Left lung (tissue), 10 donors: ENCODE data around the gene EIF2S3B. TPM values are rescaled to one million over a fixed set of nuclear protein-coding genes. Genes with fewer than 3 reads are reported as not detected.

Experiments used
- ATAC-seq: fragments of 200-7000 bp; cut with Tn5 transposase; one replicate; pipeline ENCODE4 v1.9.1; 2020; ENCODE audit warnings: moderate library complexity
- DNase-seq, 4 donors: peaks; one replicate each; pipeline ENCODE4 v3.0.0-alpha.2; 2013 to 2020
- H3K27ac ChIP-seq, 2 donors: fragments of 200-600 bp; sonication (generic) in 1 of 2; one replicate each; pipeline versions ENCODE4 v1.5.0 to v1.8.0; 2020 to 2021
- H3K27me3 ChIP-seq, 2 donors: fragments of 200-600 bp; sonication (generic) in 1 of 2; one replicate each; pipeline versions ENCODE4 v1.5.0 to v1.8.0; 2020 to 2021
- H3K36me3 ChIP-seq, 2 donors: fragments of 200-600 bp; sonication (generic) in 1 of 2; one replicate each; pipeline versions ENCODE4 v1.5.0 to v1.8.0; 2020 to 2021
- H3K4me1 ChIP-seq, 2 donors: fragments of 200-600 bp; one replicate each; pipeline ENCODE4 v1.8.0; 2021
- H3K4me3 ChIP-seq, 2 donors: fragments of 200-600 bp; sonication (generic) in 1 of 2; one replicate each; pipeline versions ENCODE4 v1.5.0 to v1.8.0; 2020 to 2021; ENCODE audit warnings: mild to moderate bottlenecking in 1 of 2
- H3K9me3 ChIP-seq, 2 donors: fragments of 200-600 bp; sonication (generic) in 1 of 2; one replicate each; pipeline versions ENCODE4 v1.5.0 to v1.8.0; 2020 to 2021
- CTCF ChIP-seq, 2 donors: fragments of 200-600 bp; sonication (generic) in 1 of 2; IDR thresholded peaks; one replicate each; pipeline versions ENCODE4 v1.5.0 to v1.8.0; 2021; ENCODE audit warnings: antibody characterized with exemption in 2 of 2
- intact Hi-C, 2 donors: fragments of 100-400 bp; cut with DNase I; formaldehyde crosslinking; loops; one replicate each; pipeline versions ENCODE4 v1.11.2 to v1.14.2; 2022
- polyA plus RNA-seq, 6 donors: library from polyadenylated mRNA; unstranded; fragments of 120-200 nt; gene quantifications; one replicate each; pipeline ENCODE4 v1.2.1, GENCODE V29; 2013; ENCODE audit not compliant: insufficient read length in 6 of 6
- total RNA-seq, 2 donors: library from RNA; stranded (reverse); fragmentation: NEBNext Ultra II Directional; extraction: Animal tissue kit (Norgen Biotek cat#: 25700); gene quantifications; one replicate each; pipeline ENCODE4 v1.2.1, GENCODE V29; 2021
- donor health status: DM: no; HTN: yes; CAD: no.
- donor health status: DM: no; HTN: no; CAD: no.

EIF2S3B gene
- total and polyA plus RNA-seq, 8 donors: 1.8 to 13.8 (median 4.8) TPM; not detected in 1

- H3K27me3 ChIP-seq: peaks cover 0 to 3% of the 10 kb centered on the region in 2 donors
- no peak overlapping the region for H3K27ac ChIP-seq
- intact Hi-C loops: no loop called here
- DNase-seq (no peak), ATAC-seq (no peak)
- no peak for TF ChIP-seq CTCF (IDR thresholded peaks at IDR 0.05)
- no peak overlapping the region for H3K4me3 ChIP-seq
- peaks cover 0 to 4% of the 10 kb centered on the region in 2 donors for H3K9me3 ChIP-seq
- H3K36me3 ChIP-seq: no peaks in the 10 kb centered on the region
- no peaks in the 10 kb centered on the region for H3K4me1 ChIP-seq
Measured at GRCh38 chr12:10491766-10492165, 13.9 kb upstream of the EIF2S3B start.

GRCh38 chr12:10497602-10498001, 8.1 kb upstream of the EIF2S3B start:
- H3K27me3 ChIP-seq: peaks cover 0 to 7% of the 10 kb centered on the region in 2 donors
- H3K4me1 ChIP-seq: no peaks in the 10 kb centered on the region
- no peak overlapping the region for H3K27ac ChIP-seq
- TF ChIP-seq CTCF (IDR thresholded peaks at IDR 0.05): no peak
- DNase-seq (no peak), ATAC-seq (no peak)
- H3K36me3 ChIP-seq: no peaks in the 10 kb centered on the region
- no peaks in the 10 kb centered on the region for H3K9me3 ChIP-seq
- H3K4me3 ChIP-seq: no peak overlapping the region
- intact Hi-C loops: no loop called here

- Histone ChIP-seq H3K4me3 (no peak overlapping the region), H3K4me1 (no peaks in the 10 kb centered on the region), H3K27me3 (peaks cover 0 to 7% of the 10 kb centered on the region in 2 donors), H3K9me3 (no peaks in the 10 kb centered on the region), H3K36me3 (no peaks in the 10 kb centered on the region), H3K27ac (no peak overlapping the region)
- no peak for TF ChIP-seq CTCF (IDR thresholded peaks at IDR 0.05)
- DNase-seq (no peak), ATAC-seq (no peak)
- intact Hi-C loops: no loop called here
Measured at GRCh38 chr12:10498042-10498441, 7.6 kb upstream of the EIF2S3B start.

GRCh38 chr12:10501030-10501429, 4.7 kb upstream of the EIF2S3B start:
- intact Hi-C loops: no loop called here
- no peak overlapping the region for H3K4me3 ChIP-seq
- DNase-seq (peak in 1 of 4 donors; percentile 5), ATAC-seq (no peak)
- no peaks in the 10 kb centered on the region for H3K4me1 ChIP-seq
- H3K27ac ChIP-seq: no peak overlapping the region
- no peak for TF ChIP-seq CTCF (IDR thresholded peaks at IDR 0.05)
- H3K27me3 ChIP-seq: peaks cover 0 to 7% of the 10 kb centered on the region in 2 donors
- H3K9me3 ChIP-seq: no peaks in the 10 kb centered on the region
- H3K36me3 ChIP-seq: no peaks in the 10 kb centered on the region

- H3K4me1 ChIP-seq: no peaks in the 10 kb centered on the region
- no peak overlapping the region for H3K4me3 ChIP-seq
- intact Hi-C loops: no loop called here
- no peak for TF ChIP-seq CTCF (IDR thresholded peaks at IDR 0.05)
- no peaks in the 10 kb centered on the region for H3K9me3 ChIP-seq
- ATAC-seq (no peak), DNase-seq (no peak)
- no peaks in the 10 kb centered on the region for H3K36me3 ChIP-seq
- no peak overlapping the region for H3K27ac ChIP-seq
- no peaks in the 10 kb centered on the region for H3K27me3 ChIP-seq
Measured at GRCh38 chr12:10503460-10503859, 2.2 kb upstream of the EIF2S3B start.
